Activated CD8-positive, alpha-beta T cell treated with anti-CD3 and anti-CD28 coated beads for 36 hours (primary cell): ENCODE results near the gene PIEZO2. TPM values are rescaled to one million over a fixed set of nuclear protein-coding genes. Genes with fewer than 3 reads are reported as not detected.
"Not testable (repeated sequence)": the region's sequence is repeated elsewhere in the genome, so short reads cannot be mapped to it uniquely, and the experiment has no call there.

Experiments
- ATAC-seq: fragments of 200-7000 bp; cut with Tn5 transposase; one replicate; pipeline ENCODE4 v1.10.0; 2021; ENCODE audit warnings: mild to moderate bottlenecking, moderate library complexity
- CTCF ChIA-PET: fragments of 350-600 bp; sonication (Branson Sonifier 250); formaldehyde crosslinking; loops from one replicate; lab custom pipeline; 2021; ENCODE audit warnings: antibody characterized with exemption; lab: Charles Lee
- POLR2A ChIA-PET: fragments of 350-600 bp; sonication (Branson Sonifier 250); formaldehyde crosslinking; loops from one replicate; lab custom pipeline; 2021; ENCODE audit warnings: antibody characterized with exemption; lab: Charles Lee
- DNase-seq: peaks from one replicate; pipeline ENCODE4 v3.0.0-alpha.2; 2020
- H3K27ac Mint-ChIP-seq: one replicate; pipeline ENCODE4 v1.8.0; 2021; ENCODE audit warnings: mild to moderate bottlenecking, mixed read lengths
- H3K27me3 Mint-ChIP-seq: one replicate; pipeline ENCODE4 v1.8.0; 2021; ENCODE audit warnings: mixed read lengths
- H3K36me3 Mint-ChIP-seq: one replicate; pipeline ENCODE4 v1.8.0; 2021; ENCODE audit warnings: low read depth, mixed read lengths
- H3K4me1 Mint-ChIP-seq: one replicate; pipeline ENCODE4 v1.8.0; 2021; ENCODE audit warnings: low read depth, mixed read lengths
- H3K4me3 Mint-ChIP-seq: one replicate; pipeline ENCODE4 v1.8.0; 2021; ENCODE audit warnings: mild to moderate bottlenecking, moderate library complexity, mixed read lengths
- H3K9me3 Mint-ChIP-seq: one replicate; pipeline ENCODE4 v1.8.0; 2021; ENCODE audit warnings: mixed read lengths
- intact Hi-C: fragments of 100-400 bp; cut with micrococcal nuclease; formaldehyde crosslinking; loops from one replicate; pipeline ENCODE4 v1.10.0; 2022
- total RNA-seq, 2 experiments: library from RNA; stranded (reverse); gene quantifications; one replicate each; pipeline ENCODE4 v1.2.3, GENCODE V29; 2021
- TF ChIP-seq, protein P1 (sequence below): fragments of 200-600 bp; IDR thresholded peaks from one replicate; pipeline ENCODE4 v1.8.0; 2022; ENCODE audit warnings: antibody characterized with exemption, mild to moderate bottlenecking

The PIEZO2 gene
- total RNA-seq, 2 experiments from 2014 or later: not detected

DNA sequence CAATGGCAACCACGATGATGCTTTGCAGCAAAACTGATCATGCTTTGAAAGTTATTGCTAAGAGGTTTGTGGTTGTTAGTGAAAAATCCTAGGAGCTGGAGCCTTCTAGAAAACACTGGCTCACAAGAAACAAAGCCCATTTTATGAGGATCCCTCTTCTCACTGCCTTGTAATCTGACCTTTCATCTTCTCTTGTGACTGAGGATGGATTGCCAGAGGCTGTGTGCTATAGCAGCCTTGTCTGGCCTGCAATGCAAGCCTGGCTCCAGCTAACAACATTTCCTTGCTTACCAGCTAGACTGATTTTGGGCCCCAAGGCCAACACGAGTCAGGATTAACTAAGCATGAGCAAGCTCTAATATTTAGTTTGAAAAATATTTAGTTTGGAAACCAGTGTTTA, 13.1 kb downstream of the PIEZO2 start:
- H3K4me1 Mint-ChIP-seq: no peaks in the 10 kb centered on the region
- DNase-seq (no peak), ATAC-seq (no peak)
- no peaks in the 10 kb centered on the region for H3K9me3 Mint-ChIP-seq
- TF ChIP-seq, protein P1, sequence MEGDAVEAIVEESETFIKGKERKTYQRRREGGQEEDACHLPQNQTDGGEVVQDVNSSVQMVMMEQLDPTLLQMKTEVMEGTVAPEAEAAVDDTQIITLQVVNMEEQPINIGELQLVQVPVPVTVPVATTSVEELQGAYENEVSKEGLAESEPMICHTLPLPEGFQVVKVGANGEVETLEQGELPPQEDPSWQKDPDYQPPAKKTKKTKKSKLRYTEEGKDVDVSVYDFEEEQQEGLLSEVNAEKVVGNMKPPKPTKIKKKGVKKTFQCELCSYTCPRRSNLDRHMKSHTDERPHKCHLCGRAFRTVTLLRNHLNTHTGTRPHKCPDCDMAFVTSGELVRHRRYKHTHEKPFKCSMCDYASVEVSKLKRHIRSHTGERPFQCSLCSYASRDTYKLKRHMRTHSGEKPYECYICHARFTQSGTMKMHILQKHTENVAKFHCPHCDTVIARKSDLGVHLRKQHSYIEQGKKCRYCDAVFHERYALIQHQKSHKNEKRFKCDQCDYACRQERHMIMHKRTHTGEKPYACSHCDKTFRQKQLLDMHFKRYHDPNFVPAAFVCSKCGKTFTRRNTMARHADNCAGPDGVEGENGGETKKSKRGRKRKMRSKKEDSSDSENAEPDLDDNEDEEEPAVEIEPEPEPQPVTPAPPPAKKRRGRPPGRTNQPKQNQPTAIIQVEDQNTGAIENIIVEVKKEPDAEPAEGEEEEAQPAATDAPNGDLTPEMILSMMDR: no peak
- no peak overlapping the region for H3K4me3 Mint-ChIP-seq
- intact Hi-C loops: no loop called here
- H3K27ac Mint-ChIP-seq: no peak overlapping the region
- ChIA-PET POLR2A (no interaction called here), CTCF (no interaction called here)
- no peaks in the 10 kb centered on the region for H3K36me3 Mint-ChIP-seq
- H3K27me3 Mint-ChIP-seq: no peaks in the 10 kb centered on the region

DNA sequence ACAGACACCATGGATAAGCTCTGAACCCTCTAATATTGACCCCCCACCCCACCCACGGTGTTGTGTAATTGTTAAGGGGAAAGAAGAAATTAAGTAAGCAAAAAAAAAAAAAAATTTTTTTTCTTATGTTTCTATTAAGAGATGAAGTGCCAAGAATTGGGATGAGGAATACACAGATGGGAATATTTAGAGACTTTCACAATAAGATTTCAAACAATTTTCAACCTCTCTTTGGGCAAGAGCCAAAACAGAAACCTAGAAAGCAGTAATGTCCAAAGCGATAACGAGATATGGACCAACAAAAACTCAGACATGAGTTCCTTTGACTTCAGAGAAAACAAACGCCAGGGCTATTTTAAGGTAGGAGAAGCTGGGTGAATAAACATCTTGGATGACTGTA, 14.4 kb downstream of the PIEZO2 start:
- POLR2A ChIA-PET: no interaction called here
- Mint-ChIP-seq H3K27me3 (no peaks in the 10 kb centered on the region), H3K27ac (no peak overlapping the region), H3K4me3 (no peak overlapping the region), H3K4me1 (no peaks in the 10 kb centered on the region), H3K36me3 (no peaks in the 10 kb centered on the region), H3K9me3 (no peaks in the 10 kb centered on the region)
- ATAC-seq (no peak), DNase-seq (no peak)
- CTCF ChIA-PET: no interaction called here
- TF ChIP-seq, protein P1: no peak
- intact Hi-C loops: no loop called here

- intact Hi-C loops, POLR2A ChIA-PET, H3K4me3 Mint-ChIP-seq, H3K27me3 Mint-ChIP-seq, ATAC-seq, H3K4me1 Mint-ChIP-seq, H3K9me3 Mint-ChIP-seq, CTCF ChIA-PET, DNase-seq, H3K36me3 Mint-ChIP-seq, H3K27ac Mint-ChIP-seq: not testable (repeated sequence)
These were observed 20.3 kb downstream of the PIEZO2 start for GRCh38 chr18:11129059-11129458.

DNA sequence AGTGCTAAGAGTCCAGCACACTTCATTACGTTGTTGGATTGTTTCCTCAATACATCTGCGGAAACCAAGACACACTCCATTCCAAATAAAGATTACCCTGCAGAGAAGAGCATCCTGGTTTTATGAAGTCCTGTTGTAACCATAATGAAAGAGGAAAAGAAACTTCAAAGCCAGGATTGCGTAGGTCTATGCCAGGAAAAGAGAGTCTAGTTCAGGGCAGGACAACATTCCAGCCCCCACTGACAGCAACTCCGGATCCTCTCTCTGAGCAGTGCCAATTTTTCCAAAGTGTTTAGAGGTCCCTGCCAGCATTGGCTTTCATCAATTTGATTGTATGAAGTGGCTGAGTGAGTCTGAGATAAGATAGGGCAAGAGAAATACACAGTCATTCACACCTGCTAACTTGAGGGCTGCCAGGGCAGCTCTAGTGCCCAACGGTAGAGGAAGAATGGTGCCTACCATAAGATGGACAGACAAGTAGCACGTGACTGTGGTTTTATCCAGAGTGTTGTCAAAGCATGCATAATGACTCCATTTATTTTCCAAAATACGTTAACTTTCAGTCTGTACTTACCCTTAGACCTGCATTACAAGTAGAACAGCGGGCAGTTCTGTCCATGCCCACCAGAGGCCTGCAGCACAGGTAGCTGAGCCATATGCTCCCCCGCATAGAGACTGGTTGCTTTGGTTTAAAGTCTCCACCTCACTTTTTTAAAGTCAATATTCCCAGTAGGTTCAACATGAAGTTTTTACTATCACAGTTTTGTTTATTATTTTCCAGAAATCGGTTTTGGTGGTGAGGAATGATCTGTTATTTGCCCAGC, 23.7 kb downstream of the PIEZO2 start:
- Mint-ChIP-seq H3K9me3 (peaks cover 8% of the 10 kb centered on the region), H3K4me3 (no peak overlapping the region), H3K4me1 (no peaks in the 10 kb centered on the region), H3K27me3 (no peaks in the 10 kb centered on the region), H3K27ac (no peak overlapping the region), H3K36me3 (no peaks in the 10 kb centered on the region)
- no peak for ATAC-seq
- no peak for DNase-seq
- CTCF ChIA-PET: no interaction called here
- POLR2A ChIA-PET: interaction anchor here (1.2 kb wide), 1 partner anchor 11 kb away, joined by 3 read pairs; no protein-coding TSS in a partner anchor
- TF ChIP-seq, protein P1: no peak
- intact Hi-C loops: no loop called here

DNA sequence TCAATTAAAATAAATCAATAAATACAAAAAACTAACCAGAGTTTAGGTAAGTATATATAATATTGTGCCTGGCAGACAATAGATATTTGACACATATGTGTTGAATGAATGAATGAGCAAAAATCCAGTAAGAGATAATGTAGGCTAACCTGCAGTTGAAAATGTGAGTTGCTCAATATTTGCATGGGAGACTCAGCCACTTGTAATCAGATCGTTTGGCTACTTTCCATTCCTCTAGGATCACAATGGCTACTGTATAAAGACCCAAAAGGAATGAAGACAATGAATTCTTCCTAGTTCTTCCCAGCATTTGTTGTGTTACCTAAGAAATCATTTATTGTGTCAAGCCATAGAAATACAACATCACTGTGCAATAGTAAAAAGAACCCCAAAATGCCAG, 25.3 kb downstream of the PIEZO2 start:
- CTCF ChIA-PET: no interaction called here
- DNase-seq: no peak
- Mint-ChIP-seq H3K4me1 (no peaks in the 10 kb centered on the region), H3K36me3 (no peaks in the 10 kb centered on the region), H3K9me3 (peaks cover 7% of the 10 kb centered on the region), H3K27ac (no peak overlapping the region), H3K27me3 (no peaks in the 10 kb centered on the region), H3K4me3 (no peak overlapping the region)
- TF ChIP-seq, protein P1: no peak
- no peak for ATAC-seq
- intact Hi-C loops: no loop called here
- POLR2A ChIA-PET: no interaction called here
